KOPT-K1 (cell line): ENCODE results near the gene TERB1.

Source experiments
- H3K27ac ChIP-seq: fragments of 200-600 bp; sonication (generic); 2 replicates; pipeline ENCODE4 v1.5.1; 2016; ENCODE audit warnings: antibody characterized with exemption, mild to moderate bottlenecking, low read depth, low read length; ENCODE audit not compliant: poor library complexity, severe bottlenecking
- H3K36me3 ChIP-seq: fragments of 200-600 bp; sonication (generic); 2 replicates; pipeline ENCODE4 v1.5.1; 2017; ENCODE audit warnings: antibody characterized with exemption, mild to moderate bottlenecking, low read length, moderate library complexity; ENCODE audit not compliant: insufficient read depth
- H3K9me3 ChIP-seq: fragments of 200-600 bp; sonication (generic); 2 replicates; pipeline ENCODE4 v1.5.1; 2017; ENCODE audit warnings: antibody characterized with exemption, low read length, mild to moderate bottlenecking; ENCODE audit not compliant: insufficient read depth, poor library complexity, severe bottlenecking

The TERB1 gene

DNA sequence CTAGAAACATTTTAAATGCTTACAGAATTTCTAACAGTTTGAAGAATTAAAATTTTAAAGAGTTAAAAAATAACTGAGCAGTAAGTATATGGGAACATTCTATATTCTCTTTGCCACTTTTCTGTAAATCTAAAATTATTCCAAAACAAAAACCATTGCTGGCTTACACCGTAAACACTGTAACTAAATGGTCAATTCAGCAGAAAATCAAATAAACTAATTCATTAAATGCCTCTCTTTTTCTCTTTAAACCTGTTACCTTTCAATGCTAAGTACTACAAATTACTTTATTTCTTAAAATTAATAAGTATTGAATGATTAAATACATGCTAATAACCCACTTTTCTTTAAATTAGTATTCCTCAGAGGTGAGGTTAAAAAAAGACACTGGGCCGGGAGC lies 14.0 kb downstream of the TERB1 start:
- H3K27ac ChIP-seq: no peak overlapping the region
- no peaks in the 10 kb centered on the region for H3K36me3 ChIP-seq
- no peaks in the 10 kb centered on the region for H3K9me3 ChIP-seq

- Histone ChIP-seq H3K9me3 (no peaks in the 10 kb centered on the region), H3K27ac (no peak overlapping the region), H3K36me3 (no peaks in the 10 kb centered on the region)
These were observed 14.8 kb downstream of the TERB1 start for GRCh38 chr16:66786551-66786950.

DNA sequence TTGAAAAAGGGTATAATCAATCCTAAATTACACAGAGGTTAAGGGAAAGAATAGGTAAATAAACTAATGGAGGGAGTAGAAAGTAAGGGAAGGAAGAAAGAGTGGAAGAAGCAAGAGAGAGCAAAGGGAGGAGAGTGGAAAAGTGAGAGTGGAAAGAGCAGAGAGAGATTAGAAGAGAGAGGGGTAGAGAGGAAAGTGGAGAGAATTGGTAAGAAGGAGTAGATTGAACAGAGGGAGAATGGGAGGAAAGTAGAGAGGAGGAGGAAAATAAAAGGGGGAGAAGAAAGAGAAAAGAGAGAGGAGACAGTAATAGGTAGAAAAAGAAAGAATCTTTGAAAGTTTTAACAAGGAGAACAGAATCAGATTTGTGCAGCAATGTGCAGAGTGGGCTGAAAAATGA lies 24.9 kb downstream of the TERB1 start:
- no peak overlapping the region for H3K27ac ChIP-seq
- no peaks in the 10 kb centered on the region for H3K36me3 ChIP-seq
- H3K9me3 ChIP-seq: no peaks in the 10 kb centered on the region

DNA sequence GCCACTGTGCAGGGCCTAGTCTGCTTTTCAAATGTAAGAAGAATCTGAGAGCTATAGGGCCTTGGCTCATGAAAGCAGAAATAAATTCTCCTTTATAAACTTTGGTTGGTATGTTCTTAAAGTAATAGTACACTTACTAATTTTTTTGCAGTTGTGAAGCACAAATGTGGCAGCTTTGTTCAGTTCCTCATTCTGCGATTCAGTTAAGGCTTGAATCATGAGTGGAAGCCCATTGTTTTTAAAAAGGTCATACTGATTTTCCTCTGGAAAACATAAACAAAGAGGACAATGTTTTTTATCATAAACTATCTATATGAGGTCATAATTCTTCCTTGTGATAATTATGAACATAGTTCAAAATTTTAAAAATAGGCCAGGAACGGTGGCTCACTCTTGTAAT lies 26.4 kb downstream of the TERB1 start:
- Histone ChIP-seq H3K9me3 (no peaks in the 10 kb centered on the region), H3K27ac (no peak overlapping the region), H3K36me3 (no peaks in the 10 kb centered on the region)

DNA sequence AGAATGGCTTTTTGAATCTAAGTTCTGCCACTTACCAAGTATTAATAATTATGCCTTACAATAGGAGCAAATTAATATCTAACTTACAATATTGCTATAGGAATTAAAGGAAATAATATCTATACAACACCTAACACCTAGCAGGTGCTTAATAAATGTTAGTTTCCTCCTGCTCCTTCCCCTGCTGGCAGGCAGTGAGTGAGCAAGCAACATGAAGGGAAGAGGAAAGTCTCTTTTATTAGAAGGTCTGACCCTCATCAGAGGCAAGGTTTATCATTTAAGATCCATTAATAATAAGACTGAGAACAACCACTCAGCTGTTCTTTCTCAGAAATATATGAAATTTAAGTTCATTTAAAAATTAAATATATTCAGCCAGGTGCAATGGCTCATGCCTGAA lies 43.3 kb downstream of the TERB1 start:
- Histone ChIP-seq H3K27ac (no peak overlapping the region), H3K9me3 (no peaks in the 10 kb centered on the region), H3K36me3 (no peaks in the 10 kb centered on the region)

DNA sequence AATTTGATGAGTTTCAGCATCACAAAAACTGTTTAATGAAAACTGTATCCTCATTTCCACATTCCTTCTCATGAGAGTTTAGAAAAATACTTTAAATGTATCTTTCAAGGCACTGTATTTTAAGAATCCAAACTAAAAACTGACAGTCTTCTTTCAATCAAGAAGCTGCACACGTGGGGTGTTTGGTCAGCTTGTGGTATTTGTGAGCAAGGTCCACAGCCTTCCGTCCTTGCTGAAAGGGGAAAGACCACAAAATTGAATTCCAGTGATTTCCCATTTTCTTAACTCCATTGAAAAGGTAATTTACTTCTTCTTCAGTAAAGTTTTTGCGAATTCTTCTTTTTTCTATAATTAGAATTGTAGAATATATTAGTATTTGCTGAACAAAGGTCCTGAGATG lies 46.6 kb downstream of the TERB1 start:
- Histone ChIP-seq H3K36me3 (no peaks in the 10 kb centered on the region), H3K27ac (no peak overlapping the region), H3K9me3 (no peaks in the 10 kb centered on the region)

DNA sequence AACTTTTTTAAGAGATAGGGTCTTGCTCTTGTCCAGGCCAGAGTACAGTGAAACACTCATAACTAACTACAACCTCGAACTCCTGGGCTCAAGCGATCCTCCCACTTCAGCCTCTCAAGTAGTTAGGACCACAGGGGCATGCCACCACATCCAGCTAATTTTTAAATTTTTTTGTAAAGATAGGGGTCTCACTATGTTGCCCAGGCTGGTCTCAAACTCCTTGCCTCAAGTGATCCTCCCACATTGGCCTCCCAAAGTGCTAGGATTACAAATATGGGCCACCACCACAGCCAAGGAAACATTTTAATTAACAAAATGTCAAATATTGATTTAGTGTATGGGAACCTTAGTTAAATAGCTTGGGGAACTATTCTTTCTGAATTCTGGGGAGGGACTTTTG lies 47.2 kb downstream of the TERB1 start:
- Histone ChIP-seq H3K9me3 (no peaks in the 10 kb centered on the region), H3K27ac (no peak overlapping the region), H3K36me3 (peaks cover 3% of the 10 kb centered on the region)

DNA sequence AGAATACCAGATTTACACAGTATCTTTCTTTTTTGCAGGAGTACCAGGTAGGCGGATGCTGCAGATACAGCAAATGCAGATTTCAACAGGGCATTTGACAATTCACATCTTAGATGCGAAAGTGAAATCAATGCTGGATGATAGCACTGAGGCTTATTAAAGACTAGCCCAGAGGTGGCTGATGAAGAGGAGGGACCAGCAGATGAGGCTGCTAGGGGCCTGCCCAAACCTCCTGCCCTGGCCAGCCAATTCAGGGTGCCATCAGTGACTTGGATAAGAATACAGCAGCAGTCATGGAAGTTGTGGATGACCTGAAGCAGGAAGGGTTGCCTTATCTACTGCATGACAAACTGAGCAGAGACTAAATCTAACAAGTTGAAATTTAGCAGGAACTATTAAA lies 48.4 kb downstream of the TERB1 start:
- no peak overlapping the region for H3K27ac ChIP-seq
- H3K36me3 ChIP-seq: peaks cover 16% of the 10 kb centered on the region

GRCh38 chr16:66752379-66752778 lies 49.0 kb downstream of the TERB1 start:
- no peaks in the 10 kb centered on the region for H3K9me3 ChIP-seq
- no peak overlapping the region for H3K27ac ChIP-seq
- H3K36me3 ChIP-seq: peaks cover 22% of the 10 kb centered on the region

More for the DNA sequence above, 48.4 kb downstream of the TERB1 start:
- no peaks in the 10 kb centered on the region for H3K9me3 ChIP-seq

GRCh38 chr16:66751992-66752322 lies 49.4 kb downstream of the TERB1 start:
- H3K36me3 ChIP-seq: peaks cover 26% of the 10 kb centered on the region
- H3K27ac ChIP-seq: peak overlapping the region; percentile 90
- H3K9me3 ChIP-seq: no peaks in the 10 kb centered on the region

DNA sequence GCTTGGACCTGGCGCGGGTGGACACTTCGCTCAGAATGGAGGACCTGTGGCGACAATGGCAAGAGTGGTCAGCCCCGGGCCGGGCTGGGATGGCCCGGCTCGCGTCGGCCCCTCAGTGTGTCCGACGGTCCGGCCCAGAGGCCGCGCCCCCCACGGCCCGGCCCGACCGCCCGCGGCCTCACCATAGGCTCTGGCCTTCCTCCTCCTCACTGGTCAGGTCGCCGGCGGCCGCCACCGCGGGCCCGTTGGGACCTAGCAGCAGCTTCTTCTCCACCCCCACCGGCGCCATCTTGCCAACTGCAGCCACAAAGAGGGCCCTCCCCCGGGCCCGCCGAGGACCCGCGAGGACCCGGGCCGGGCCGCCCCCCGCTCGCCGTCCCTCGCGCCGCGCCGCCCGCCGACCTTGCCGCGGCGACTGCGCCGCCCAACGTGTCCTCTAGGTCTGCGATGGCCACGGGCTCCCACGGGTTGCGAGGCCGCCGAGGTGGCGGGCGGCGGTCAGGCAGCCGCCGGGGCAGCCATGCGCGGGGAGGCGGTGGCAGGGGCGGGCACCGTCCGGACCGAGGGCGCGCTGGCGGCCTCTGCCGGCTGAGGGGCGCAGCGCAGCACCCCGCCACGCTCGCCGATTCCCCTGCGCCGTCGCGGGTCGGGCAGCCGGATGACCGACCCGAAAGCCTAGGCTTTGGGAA lies 49.9 kb downstream of the TERB1 start, which contains the start of gene DYNC1LI2:
DYNC1LI2 (minus strand) TSS at position 307 of the 689 bp plus-strand sequence; CDS start at position 289, 18 bp downstream.
- Histone ChIP-seq H3K27ac (peak within 1 kb of the TSS; percentile 90), H3K36me3 (peaks cover 31% of the 10 kb centered on the region), H3K9me3 (no peaks in the 10 kb centered on the region)

DNA sequence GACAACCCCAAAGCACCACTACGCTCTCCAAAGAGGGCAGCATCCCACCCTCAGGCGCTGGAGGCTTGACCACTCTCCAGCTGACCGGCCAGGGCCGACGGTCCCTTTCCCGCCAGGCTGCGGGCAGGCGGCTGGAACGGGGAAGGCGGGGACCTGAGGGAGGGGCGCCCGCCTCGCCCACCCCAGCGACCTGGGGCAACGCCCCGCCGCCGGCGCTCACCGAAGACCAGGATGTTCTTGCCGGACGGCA lies 50.4 kb downstream of the TERB1 start:
- Histone ChIP-seq H3K9me3 (no peaks in the 10 kb centered on the region), H3K36me3 (peaks cover 36% of the 10 kb centered on the region), H3K27ac (peak overlapping the region; percentile 90)

- Histone ChIP-seq H3K27ac (peak overlapping the region; percentile 90), H3K9me3 (no peaks in the 10 kb centered on the region), H3K36me3 (peaks cover 41% of the 10 kb centered on the region)
These were observed 50.9 kb downstream of the TERB1 start for GRCh38 chr16:66750279-66751052.

DNA sequence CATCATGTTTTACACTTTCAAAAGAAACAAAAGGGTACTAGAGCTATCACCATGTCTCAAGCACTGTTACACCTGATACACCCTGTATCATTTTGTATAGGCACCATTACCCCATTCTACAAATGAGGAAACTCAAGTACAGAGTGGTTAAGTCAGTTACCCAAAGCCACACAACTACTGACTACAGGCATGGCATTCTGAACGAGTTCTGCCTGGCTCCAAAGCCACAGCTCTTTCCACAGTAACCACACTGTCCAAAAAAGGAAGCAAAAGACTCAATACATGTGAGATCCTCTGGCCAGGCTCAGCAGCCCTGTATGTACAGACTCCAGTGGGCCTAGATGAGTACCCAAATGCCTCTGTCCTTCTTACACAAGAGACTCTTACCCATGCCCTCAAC lies 54.7 kb downstream of the TERB1 start:
- no peaks in the 10 kb centered on the region for H3K9me3 ChIP-seq
- peaks cover 78% of the 10 kb centered on the region for H3K36me3 ChIP-seq
- H3K27ac ChIP-seq: no peak overlapping the region

GRCh38 chr16:66746048-66746447 lies 55.3 kb downstream of the TERB1 start:
- no peak overlapping the region for H3K27ac ChIP-seq
- H3K36me3 ChIP-seq: peaks cover 84% of the 10 kb centered on the region
- no peaks in the 10 kb centered on the region for H3K9me3 ChIP-seq
